Caco-2 (cell line): ENCODE measurements around the gene KIF25. TPM values are rescaled to one million over a fixed set of nuclear protein-coding genes. Genes with fewer than 3 reads are reported as not detected.
"Not testable (repeated sequence)": the region's sequence is repeated elsewhere in the genome, so short reads cannot be mapped to it uniquely, and the experiment has no call there.

Source experiments
- BruUV-seq: library from RNA; stranded (reverse); fragments of 400-500 nt; replicated peaks from 2 replicates; lab custom pipeline; 2021; lab: Mats Ljungman, UMichigan
- CTCF ChIA-PET: fragments of 300-600 bp; sonication (Branson Sonifier 250); formaldehyde crosslinking; loops from one replicate; lab custom pipeline; 2022; ENCODE audit warnings: antibody characterized with exemption; lab: Charles Lee
- POLR2A ChIA-PET: fragments of 300-600 bp; sonication (Branson Sonifier 250); formaldehyde crosslinking; loops from one replicate; lab custom pipeline; 2022; ENCODE audit warnings: antibody characterized with exemption; lab: Charles Lee
- DNase-seq, 2 experiments: peaks; one replicate each; pipeline versions ENCODE4 v3.0.0 to v3.0.0-alpha.2; 2020 to 2022
- H3K27me3 ChIP-seq: replicated peaks from 2 replicates; pipeline ENCODE4 v1.6.0; 2011; ENCODE audit warnings: low read length; ENCODE audit not compliant: control insufficient read depth, insufficient read depth
- H3K36me3 ChIP-seq: 2 replicates; pipeline ENCODE4 v1.5.1; 2011; ENCODE audit warnings: low read length; ENCODE audit not compliant: control insufficient read depth, insufficient read depth
- H3K4me1 ChIP-seq: fragments of 250-450 bp; sonication (Bioruptor Pico); 2 replicates; pipeline ENCODE4 v1.5.1; 2020; ENCODE audit warnings: mild to moderate bottlenecking
- H3K4me3 ChIP-seq: 2 replicates; pipeline ENCODE4 v1.5.1; 2011; ENCODE audit warnings: low read depth, mild to moderate bottlenecking, control low read depth, low read length
- H3K9me3 ChIP-seq: fragments of 250-450 bp; sonication (Bioruptor Pico); 2 replicates; pipeline ENCODE4 v1.5.1; 2020; ENCODE audit warnings: mild to moderate bottlenecking, moderate library complexity
- H3K27ac Mint-ChIP-seq: one replicate; pipeline ENCODE4 v1.8.0; 2022; ENCODE audit warnings: mixed read lengths; ENCODE audit not compliant: unreplicated experiment
- H3K27me3 Mint-ChIP-seq: one replicate; pipeline ENCODE4 v1.8.0; 2022; ENCODE audit warnings: mixed read lengths; ENCODE audit not compliant: insufficient read depth, unreplicated experiment
- H3K36me3 Mint-ChIP-seq: one replicate; pipeline ENCODE4 v1.8.0; 2022; ENCODE audit warnings: mild to moderate bottlenecking, mixed read lengths; ENCODE audit not compliant: insufficient read depth, unreplicated experiment
- H3K4me1 Mint-ChIP-seq: one replicate; pipeline ENCODE4 v1.8.0; 2022; ENCODE audit warnings: low read depth, mixed read lengths; ENCODE audit not compliant: unreplicated experiment
- H3K4me3 Mint-ChIP-seq: one replicate; pipeline ENCODE4 v1.8.0; 2022; ENCODE audit warnings: mild to moderate bottlenecking, moderate library complexity, mixed read lengths; ENCODE audit not compliant: unreplicated experiment
- H3K9me3 Mint-ChIP-seq: one replicate; pipeline ENCODE4 v1.8.0; 2022; ENCODE audit warnings: mixed read lengths; ENCODE audit not compliant: unreplicated experiment
- intact Hi-C: fragments of 100-400 bp; cut with micrococcal nuclease; formaldehyde crosslinking; loops from one replicate; pipeline ENCODE4 v1.10.0; 2022; ENCODE audit not compliant: unreplicated experiment
- total RNA-seq: library from RNA; stranded (reverse); gene quantifications from 2 replicates; pipeline ENCODE4 v1.2.3, GENCODE V29; 2022
- TF ChIP-seq, protein P1 (sequence below), 2 experiments: fragments of 200-600 bp in 1 of 2; IDR thresholded peaks; 1 replicate in 1 of 2; 2 replicates in 1 of 2; pipeline versions ENCODE4 v1.5.1 to v1.8.0; 2011 to 2022; ENCODE audit warnings: antibody characterized with exemption in 1 of 2, control low read depth in 1 of 2, inconsistent platforms in 1 of 2, low read depth in 1 of 2, low read length in 1 of 2, mild to moderate bottlenecking in 1 of 2, moderate library complexity in 1 of 2; ENCODE audit not compliant: insufficient read depth in 1 of 2, severe bottlenecking in 1 of 2, unreplicated experiment in 1 of 2

The KIF25 gene
- total RNA-seq, 1 experiment from 2014 or later, result not detected

DNA sequence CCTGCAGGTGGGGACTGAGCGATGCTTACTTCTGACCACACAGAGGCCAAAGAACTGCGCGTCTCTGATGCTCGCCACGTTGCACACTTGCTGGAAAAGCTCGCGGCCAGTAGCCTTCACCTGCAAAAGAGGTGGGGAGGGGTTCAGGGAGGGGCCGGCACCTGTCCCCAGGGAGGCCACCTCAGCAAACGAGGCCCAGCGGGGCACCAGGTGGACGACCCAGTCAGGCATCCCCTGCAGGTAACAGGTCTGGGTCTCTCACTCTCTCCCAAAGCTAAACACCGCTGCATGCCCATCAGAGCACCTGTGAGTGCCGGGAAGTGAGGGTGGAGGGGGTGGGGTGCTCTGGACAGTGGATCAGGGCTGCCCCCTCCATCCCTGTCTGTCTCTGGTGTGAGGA is 77.7 kb downstream of the KIF25 start:
- no peaks in the 10 kb centered on the region for H3K27me3 ChIP-seq
- H3K36me3 Mint-ChIP-seq, result no peaks in the 10 kb centered on the region
- ChIA-PET POLR2A (no interaction called here), CTCF (no interaction called here)
- H3K4me1 ChIP-seq, result peaks cover 15% of the 10 kb centered on the region
- intact Hi-C loops, result no loop called here
- H3K27me3 Mint-ChIP-seq, result no peaks in the 10 kb centered on the region
- H3K4me3 ChIP-seq, result no peak overlapping the region
- no peaks in the 10 kb centered on the region for H3K9me3 Mint-ChIP-seq
- H3K9me3 ChIP-seq, result no peaks in the 10 kb centered on the region
- H3K27ac Mint-ChIP-seq, result no peak overlapping the region
- TF ChIP-seq, protein P1, sequence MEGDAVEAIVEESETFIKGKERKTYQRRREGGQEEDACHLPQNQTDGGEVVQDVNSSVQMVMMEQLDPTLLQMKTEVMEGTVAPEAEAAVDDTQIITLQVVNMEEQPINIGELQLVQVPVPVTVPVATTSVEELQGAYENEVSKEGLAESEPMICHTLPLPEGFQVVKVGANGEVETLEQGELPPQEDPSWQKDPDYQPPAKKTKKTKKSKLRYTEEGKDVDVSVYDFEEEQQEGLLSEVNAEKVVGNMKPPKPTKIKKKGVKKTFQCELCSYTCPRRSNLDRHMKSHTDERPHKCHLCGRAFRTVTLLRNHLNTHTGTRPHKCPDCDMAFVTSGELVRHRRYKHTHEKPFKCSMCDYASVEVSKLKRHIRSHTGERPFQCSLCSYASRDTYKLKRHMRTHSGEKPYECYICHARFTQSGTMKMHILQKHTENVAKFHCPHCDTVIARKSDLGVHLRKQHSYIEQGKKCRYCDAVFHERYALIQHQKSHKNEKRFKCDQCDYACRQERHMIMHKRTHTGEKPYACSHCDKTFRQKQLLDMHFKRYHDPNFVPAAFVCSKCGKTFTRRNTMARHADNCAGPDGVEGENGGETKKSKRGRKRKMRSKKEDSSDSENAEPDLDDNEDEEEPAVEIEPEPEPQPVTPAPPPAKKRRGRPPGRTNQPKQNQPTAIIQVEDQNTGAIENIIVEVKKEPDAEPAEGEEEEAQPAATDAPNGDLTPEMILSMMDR (IDR thresholded peaks at IDR 0.05; ENCODE audit: insufficient read depth in 1 of 2, low read depth in 1 of 2, low read length in 1 of 2, severe bottlenecking in 1 of 2, unreplicated experiment in 1 of 2), result no peak
- no peak overlapping the region for H3K4me3 Mint-ChIP-seq
- BruUV-seq, result no TSS peak
- no peak for DNase-seq
- no peaks in the 10 kb centered on the region for H3K36me3 ChIP-seq
- H3K4me1 Mint-ChIP-seq, result no peaks in the 10 kb centered on the region

DNA sequence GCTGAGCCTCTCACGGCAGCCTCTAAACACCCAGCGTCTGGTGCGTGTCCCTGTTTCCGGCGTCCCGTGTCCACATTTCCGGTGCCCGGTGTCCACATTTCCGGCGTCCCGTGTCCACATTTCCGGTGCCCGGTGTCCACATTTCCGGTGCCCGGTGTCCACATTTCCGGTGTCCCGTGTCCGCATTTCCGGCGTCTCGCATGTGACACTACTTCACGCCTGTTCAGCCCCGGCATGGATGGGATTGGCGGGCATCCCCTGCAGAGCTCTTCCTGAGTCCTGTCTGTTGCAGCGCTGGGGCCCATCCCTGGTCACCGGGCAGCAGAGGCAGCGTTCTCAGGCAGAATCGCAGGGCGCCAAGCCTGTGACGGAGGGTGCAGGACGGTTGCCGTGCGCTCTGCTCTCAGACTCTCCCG is 78.3 kb downstream of the KIF25 start:
- no TSS peak for BruUV-seq
- CTCF ChIA-PET, result no interaction called here

DNA sequence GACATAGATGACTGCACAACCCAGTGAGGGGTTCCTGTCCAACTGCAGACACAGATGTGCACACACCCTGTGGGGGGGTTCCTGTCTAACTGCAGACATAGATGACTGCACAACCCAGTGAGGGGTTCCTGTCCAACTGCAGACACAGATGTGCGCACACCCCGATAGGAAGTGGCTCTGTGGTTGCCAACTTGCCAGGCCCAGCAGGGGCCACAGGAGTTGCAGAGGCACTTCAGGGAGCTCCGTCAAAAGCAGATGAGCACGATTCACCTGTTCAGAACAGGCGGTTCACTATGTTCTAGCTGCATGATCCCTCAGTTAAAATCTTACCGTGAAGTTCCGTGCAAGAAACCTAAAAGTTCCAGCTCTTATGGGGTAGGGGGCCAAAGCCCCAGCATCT is 79.9 kb downstream of the KIF25 start:
- H3K4me3 ChIP-seq, BruUV-seq, CTCF ChIA-PET, POLR2A ChIA-PET, H3K27me3 ChIP-seq, DNase-seq, H3K4me3 Mint-ChIP-seq, H3K27me3 Mint-ChIP-seq, H3K36me3 ChIP-seq, H3K9me3 Mint-ChIP-seq, intact Hi-C loops, H3K9me3 ChIP-seq, H3K4me1 Mint-ChIP-seq, H3K27ac Mint-ChIP-seq, H3K36me3 Mint-ChIP-seq: not testable (repeated sequence)
- H3K4me1 ChIP-seq, result peaks cover 12% of the 10 kb centered on the region

More for the DNA sequence above, 78.3 kb downstream of the KIF25 start:
- POLR2A ChIA-PET, result no interaction called here
- Histone ChIP-seq H3K4me3 (no peak overlapping the region), H3K27me3 (no peaks in the 10 kb centered on the region), H3K4me1 (peaks cover 15% of the 10 kb centered on the region), H3K9me3 (no peaks in the 10 kb centered on the region), H3K36me3 (no peaks in the 10 kb centered on the region)
- no peak overlapping the region for H3K4me3 Mint-ChIP-seq
- no peak for DNase-seq
- no peaks in the 10 kb centered on the region for H3K36me3 Mint-ChIP-seq
- H3K9me3 Mint-ChIP-seq, result no peaks in the 10 kb centered on the region
- H3K27me3 Mint-ChIP-seq, result no peaks in the 10 kb centered on the region
- TF ChIP-seq, protein P1 (IDR thresholded peaks at IDR 0.05; ENCODE audit: insufficient read depth in 1 of 2, low read depth in 1 of 2, low read length in 1 of 2, severe bottlenecking in 1 of 2, unreplicated experiment in 1 of 2), result no peak
- no peak overlapping the region for H3K27ac Mint-ChIP-seq
- intact Hi-C loops, result no loop called here
- no peaks in the 10 kb centered on the region for H3K4me1 Mint-ChIP-seq
